Eye (tissue), 1 donor: ENCODE measurements around the gene APAF1.
A peak's percentile ranks its signal among the peaks of the same experiment; 100 is the strongest.
"Not testable (repeated sequence)": the region's sequence is repeated elsewhere in the genome, so short reads cannot be mapped to it uniquely, and the experiment has no call there.

Source experiments
- DNase-seq: peaks from one replicate; pipeline ENCODE4 v3.0.0-alpha.2; 2015

APAF1 gene

GRCh38 chr12:98725476-98726247 is 80.6 kb downstream of the APAF1 start:
- peak; percentile 85 for DNase-seq

- no peak for DNase-seq
These were observed 82.1 kb downstream of the APAF1 start for GRCh38 chr12:98727196-98727595.

- no peak for DNase-seq
These were observed 85.3 kb downstream of the APAF1 start for GRCh38 chr12:98730412-98730811.

- no peak for DNase-seq
These were observed 88.7 kb downstream of the APAF1 start for GRCh38 chr12:98733667-98734350.

- no peak for DNase-seq
These were observed 90.7 kb downstream of the APAF1 start for GRCh38 chr12:98735821-98736220.

- peak; percentile 24 for DNase-seq
These were observed 91.5 kb downstream of the APAF1 start for GRCh38 chr12:98736352-98737321.

- DNase-seq: no peak
These were observed 92.2 kb downstream of the APAF1 start for GRCh38 chr12:98737322-98737712.

- no peak for DNase-seq
These were observed 92.9 kb downstream of the APAF1 start for GRCh38 chr12:98738002-98738401.

GRCh38 chr12:98738539-98738938 is 93.4 kb downstream of the APAF1 start:
- DNase-seq: no peak

- DNase-seq: no peak
These were observed 95.7 kb downstream of the APAF1 start for GRCh38 chr12:98740751-98741150.

- no peak for DNase-seq
These were observed 96.1 kb downstream of the APAF1 start for GRCh38 chr12:98741196-98741555.

GRCh38 chr12:98741556-98742265 is 96.6 kb downstream of the APAF1 start:
- DNase-seq: peak; percentile 47

GRCh38 chr12:98743362-98743953 is 98.4 kb downstream of the APAF1 start:
- DNase-seq: peak; percentile 52

- DNase-seq: no peak
These were observed 99.6 kb downstream of the APAF1 start for GRCh38 chr12:98744680-98745079.

- DNase-seq: peak; percentile 69
These were observed 100.7 kb downstream of the APAF1 start for GRCh38 chr12:98745578-98746391.

- DNase-seq: no peak
These were observed 103.4 kb downstream of the APAF1 start for GRCh38 chr12:98748463-98748862.

- no peak for DNase-seq
These were observed 105.4 kb downstream of the APAF1 start for GRCh38 chr12:98750511-98750910.

- DNase-seq: no peak
These were observed 106.6 kb downstream of the APAF1 start for GRCh38 chr12:98751580-98752115.

GRCh38 chr12:98752726-98753125 is 107.6 kb downstream of the APAF1 start:
- no peak for DNase-seq

GRCh38 chr12:98754095-98754494 is 109.0 kb downstream of the APAF1 start:
- DNase-seq: no peak

GRCh38 chr12:98755855-98756254 is 110.8 kb downstream of the APAF1 start:
- DNase-seq: not testable (repeated sequence)
